ENCODE data around the gene GRB10.

The GRB10 gene

GRCh38 chr7:50685135-50686065 is 97.3 kb downstream of the GRB10 start:
- no peak for DNase-seq

- no peak for DNase-seq
Measured at GRCh38 chr7:50684713-50685075, 98.0 kb downstream of the GRB10 start.

- DNase-seq: no peak
Measured at GRCh38 chr7:50684011-50684712, 98.5 kb downstream of the GRB10 start.

GRCh38 chr7:50682573-50682972 is 100.1 kb downstream of the GRB10 start:
- no peak for DNase-seq

- no peak for DNase-seq
Measured at GRCh38 chr7:50682079-50682478, 100.6 kb downstream of the GRB10 start.

- DNase-seq: no peak
Measured at GRCh38 chr7:50681432-50682045, 101.2 kb downstream of the GRB10 start.

- DNase-seq: no peak
Measured at GRCh38 chr7:50679218-50680007, 103.3 kb downstream of the GRB10 start.

- no peak for DNase-seq
Measured at GRCh38 chr7:50678586-50678985, 104.1 kb downstream of the GRB10 start.

GRCh38 chr7:50677638-50677996 is 105.1 kb downstream of the GRB10 start:
- no peak for DNase-seq

GRCh38 chr7:50676740-50677637 is 105.7 kb downstream of the GRB10 start:
- DNase-seq: no peak

- no peak for DNase-seq
Measured at GRCh38 chr7:50676079-50676478, 106.6 kb downstream of the GRB10 start.

- DNase-seq: no peak
Measured at GRCh38 chr7:50674896-50675835, 107.5 kb downstream of the GRB10 start.

GRCh38 chr7:50674299-50674698 is 108.4 kb downstream of the GRB10 start:
- no peak for DNase-seq

GRCh38 chr7:50673096-50673495 is 109.6 kb downstream of the GRB10 start:
- no peak for DNase-seq

GRCh38 chr7:50672045-50672444 is 110.7 kb downstream of the GRB10 start:
- DNase-seq: no peak

- DNase-seq: no peak
Measured at GRCh38 chr7:50671386-50671785, 111.3 kb downstream of the GRB10 start.

- DNase-seq: no peak
Measured at GRCh38 chr7:50669890-50670289, 112.8 kb downstream of the GRB10 start.

- DNase-seq: no peak
Measured at GRCh38 chr7:50667789-50668226, 114.9 kb downstream of the GRB10 start.

- DNase-seq: no peak
Measured at GRCh38 chr7:50667338-50667737, 115.4 kb downstream of the GRB10 start.

- no peak for DNase-seq
Measured at GRCh38 chr7:50666124-50666496, 116.6 kb downstream of the GRB10 start.

All from activated CD4-positive, alpha-beta T cell treated with anti-CD3 and anti-CD28 coated beads, Interleukin-2, amount 50 U/mL, for 48 hours (primary cell).